ACC112 (cell line): ENCODE data around the gene C20orf144.
"Not testable (repeated sequence)": the region's sequence is repeated elsewhere in the genome, so short reads cannot be mapped to it uniquely, and the experiment has no call there.

Source experiments
- H2AFZ ChIP-seq: fragments of 200-600 bp; sonication (generic); one replicate; pipeline ENCODE4 v1.6.0; 2017; ENCODE audit warnings: antibody characterized with exemption, low read length; ENCODE audit not compliant: unreplicated experiment
- H3K27ac ChIP-seq: fragments of 200-600 bp; sonication (generic); 2 replicates; pipeline ENCODE4 v1.5.1; 2014; ENCODE audit warnings: low read depth, mild to moderate bottlenecking, antibody characterized with exemption, low read length, moderate library complexity
- H3K27me3 ChIP-seq: fragments of 200-600 bp; sonication (generic); 2 replicates; pipeline ENCODE4 v1.6.1; 2014; ENCODE audit warnings: mild to moderate bottlenecking, antibody characterized with exemption, low read length, moderate library complexity, mixed read lengths; ENCODE audit not compliant: insufficient read depth
- H3K36me3 ChIP-seq: fragments of 200-600 bp; sonication (generic); 2 replicates; pipeline ENCODE4 v1.6.1; 2016; ENCODE audit warnings: mild to moderate bottlenecking, antibody characterized with exemption, low read length, moderate library complexity, mixed read lengths; ENCODE audit not compliant: insufficient read depth
- H3K4me1 ChIP-seq: fragments of 200-600 bp; sonication (generic); one replicate; pipeline ENCODE4 v1.6.1; 2016; ENCODE audit warnings: low read length, mixed read lengths; ENCODE audit not compliant: insufficient read depth, unreplicated experiment, control insufficient read depth
- H3K4me3 ChIP-seq: fragments of 200-600 bp; sonication (generic); 2 replicates; pipeline ENCODE4 v1.5.1; 2014; ENCODE audit warnings: mild to moderate bottlenecking, low read depth, low read length
- H3K79me2 ChIP-seq: fragments of 200-600 bp; sonication (generic); one replicate; pipeline ENCODE4 v1.6.0; 2016; ENCODE audit warnings: low read length; ENCODE audit not compliant: control insufficient read depth, unreplicated experiment, insufficient read depth

Gene C20orf144

GRCh38 chr20:33700696-33701441 is 38.7 kb downstream of the C20orf144 start:
- H3K27me3 ChIP-seq, H3K79me2 ChIP-seq, H2AFZ ChIP-seq: not testable (repeated sequence)

GRCh38 chr20:33701629-33702450 is 39.7 kb downstream of the C20orf144 start:
- H3K27ac ChIP-seq: no peak overlapping the region
- H3K4me3 ChIP-seq: no peak overlapping the region

More at GRCh38 chr20:33700696-33701441, 38.7 kb downstream of the C20orf144 start:
- not testable (repeated sequence) for H3K27ac ChIP-seq, H3K36me3 ChIP-seq, H3K4me3 ChIP-seq, H3K4me1 ChIP-seq

DNA sequence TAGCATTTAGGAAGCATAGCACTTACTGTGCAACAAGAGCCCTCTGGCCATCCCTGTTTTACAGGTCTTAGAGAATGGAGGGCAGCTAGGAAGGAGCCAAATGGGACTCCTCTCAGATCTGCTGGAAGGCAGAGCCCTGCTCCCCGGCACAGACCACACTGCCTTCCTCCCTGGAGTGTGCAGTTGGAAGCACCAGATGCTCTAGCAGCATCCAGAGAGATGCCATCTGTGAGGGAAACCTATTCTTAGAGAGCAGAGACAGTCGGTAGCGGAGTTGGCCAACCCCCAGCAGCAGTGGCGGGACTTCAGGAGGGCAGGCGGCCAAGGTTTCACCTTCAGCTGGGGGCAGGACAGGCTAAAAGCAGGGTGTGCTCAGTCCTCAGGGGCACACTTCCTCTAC is 40.7 kb downstream of the C20orf144 start:
- no peaks in the 10 kb centered on the region for H3K79me2 ChIP-seq
- no peak overlapping the region for H3K4me3 ChIP-seq
- H3K27me3 ChIP-seq: no peaks in the 10 kb centered on the region
- H2AFZ ChIP-seq: no peak overlapping the region
- no peak overlapping the region for H3K27ac ChIP-seq
- no peaks in the 10 kb centered on the region for H3K4me1 ChIP-seq
- H3K36me3 ChIP-seq: no peaks in the 10 kb centered on the region

More at GRCh38 chr20:33701629-33702450, 39.7 kb downstream of the C20orf144 start:
- H3K27me3 ChIP-seq: no peaks in the 10 kb centered on the region
- H3K36me3 ChIP-seq: no peaks in the 10 kb centered on the region
- H3K4me1 ChIP-seq: peaks cover 4% of the 10 kb centered on the region
- H3K79me2 ChIP-seq: no peaks in the 10 kb centered on the region
- no peak overlapping the region for H2AFZ ChIP-seq

- no peak overlapping the region for H3K27ac ChIP-seq
- no peak overlapping the region for H3K4me3 ChIP-seq
- H3K79me2 ChIP-seq: no peaks in the 10 kb centered on the region
- no peaks in the 10 kb centered on the region for H3K4me1 ChIP-seq
- H3K27me3 ChIP-seq: no peaks in the 10 kb centered on the region
- no peak overlapping the region for H2AFZ ChIP-seq
- no peaks in the 10 kb centered on the region for H3K36me3 ChIP-seq
Measured at GRCh38 chr20:33703498-33704137, 41.5 kb downstream of the C20orf144 start.

DNA sequence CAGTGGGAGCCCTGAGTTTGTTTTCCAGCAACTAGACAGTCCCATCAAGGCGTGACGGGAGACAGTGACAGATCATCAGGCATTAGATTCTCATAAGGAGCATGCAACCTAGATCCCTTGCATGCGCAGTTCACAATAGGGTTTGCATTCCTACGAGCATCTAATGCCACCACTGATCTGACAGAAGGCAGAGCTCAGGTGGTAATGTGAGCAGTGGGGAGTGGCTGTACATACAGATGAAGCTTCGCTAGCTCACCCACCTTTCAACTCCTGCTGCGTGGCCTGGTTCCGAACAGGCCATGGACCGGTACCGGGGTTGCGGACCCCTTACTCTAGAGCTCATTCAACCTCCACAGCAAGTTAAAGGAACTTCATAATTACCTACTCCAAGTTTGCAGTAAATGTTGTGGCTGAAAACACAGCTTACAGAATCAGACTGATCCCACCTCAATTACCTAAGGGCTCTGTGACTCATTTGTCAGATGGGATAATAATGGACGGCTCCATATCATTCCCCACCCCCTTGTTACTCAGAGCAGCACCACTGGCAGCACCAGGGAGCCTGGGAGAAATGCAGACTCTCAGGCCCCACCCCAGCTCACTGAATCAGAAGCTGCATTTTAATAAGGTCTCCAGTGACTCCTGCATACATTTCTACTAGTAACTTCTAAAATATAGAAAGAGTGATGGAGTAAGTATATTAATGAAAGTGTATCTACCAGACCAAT is 42.2 kb downstream of the C20orf144 start:
- Histone ChIP-seq H3K27ac (no peak overlapping the region), H2AFZ (no peak overlapping the region), H3K27me3 (no peaks in the 10 kb centered on the region), H3K79me2 (no peaks in the 10 kb centered on the region), H3K36me3 (no peaks in the 10 kb centered on the region), H3K4me1 (peaks cover 3% of the 10 kb centered on the region), H3K4me3 (no peak overlapping the region)

GRCh38 chr20:33707668-33708067 is 45.5 kb downstream of the C20orf144 start:
- no peak overlapping the region for H3K4me3 ChIP-seq
- peaks cover 14% of the 10 kb centered on the region for H3K4me1 ChIP-seq
- H3K36me3 ChIP-seq: no peaks in the 10 kb centered on the region
- no peak overlapping the region for H2AFZ ChIP-seq
- no peaks in the 10 kb centered on the region for H3K79me2 ChIP-seq
- no peak overlapping the region for H3K27ac ChIP-seq
- H3K27me3 ChIP-seq: no peaks in the 10 kb centered on the region

GRCh38 chr20:33709398-33709797 is 47.3 kb downstream of the C20orf144 start:
- H3K4me3 ChIP-seq: no peak overlapping the region
- H3K36me3 ChIP-seq: no peaks in the 10 kb centered on the region
- H2AFZ ChIP-seq: no peak overlapping the region
- no peaks in the 10 kb centered on the region for H3K79me2 ChIP-seq
- H3K27me3 ChIP-seq: no peaks in the 10 kb centered on the region
- H3K27ac ChIP-seq: peak overlapping the region; percentile 61
- H3K4me1 ChIP-seq: peaks cover 14% of the 10 kb centered on the region

DNA sequence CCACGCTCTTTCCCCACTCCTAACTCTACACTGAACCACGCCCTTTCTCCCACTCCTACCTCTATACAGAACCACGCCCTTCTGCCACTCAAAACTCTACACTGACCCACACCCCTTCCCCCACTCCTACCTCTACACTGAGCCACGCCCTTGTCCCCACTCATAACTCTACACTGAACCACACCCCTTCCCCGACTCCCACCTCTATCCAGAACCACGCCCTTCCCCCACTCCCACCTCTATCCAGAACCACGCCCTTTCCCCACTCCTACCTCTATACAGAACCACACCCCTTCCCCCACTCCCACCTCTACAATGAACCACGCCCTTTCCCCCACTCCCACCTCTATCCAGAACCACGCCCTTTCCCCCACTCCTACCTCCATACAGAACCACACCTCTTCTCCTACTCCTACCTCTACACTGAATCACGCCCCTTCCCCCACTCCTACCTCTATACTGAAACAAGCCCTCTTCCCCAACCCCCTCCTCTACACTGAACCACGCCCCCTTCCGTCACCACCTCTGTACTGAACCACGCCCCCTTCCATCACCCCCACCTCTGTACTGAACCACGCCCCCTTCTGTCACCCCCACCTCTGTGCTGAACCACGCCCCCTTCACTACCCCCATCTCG is 47.9 kb downstream of the C20orf144 start:
- Histone ChIP-seq H3K27me3 (no peaks in the 10 kb centered on the region), H3K27ac (peak overlapping the region; percentile 61; the same call in 1 of the 2 replicates), H2AFZ (no peak overlapping the region), H3K4me3 (no peak overlapping the region), H3K79me2 (no peaks in the 10 kb centered on the region), H3K36me3 (no peaks in the 10 kb centered on the region), H3K4me1 (peaks cover 14% of the 10 kb centered on the region)

DNA sequence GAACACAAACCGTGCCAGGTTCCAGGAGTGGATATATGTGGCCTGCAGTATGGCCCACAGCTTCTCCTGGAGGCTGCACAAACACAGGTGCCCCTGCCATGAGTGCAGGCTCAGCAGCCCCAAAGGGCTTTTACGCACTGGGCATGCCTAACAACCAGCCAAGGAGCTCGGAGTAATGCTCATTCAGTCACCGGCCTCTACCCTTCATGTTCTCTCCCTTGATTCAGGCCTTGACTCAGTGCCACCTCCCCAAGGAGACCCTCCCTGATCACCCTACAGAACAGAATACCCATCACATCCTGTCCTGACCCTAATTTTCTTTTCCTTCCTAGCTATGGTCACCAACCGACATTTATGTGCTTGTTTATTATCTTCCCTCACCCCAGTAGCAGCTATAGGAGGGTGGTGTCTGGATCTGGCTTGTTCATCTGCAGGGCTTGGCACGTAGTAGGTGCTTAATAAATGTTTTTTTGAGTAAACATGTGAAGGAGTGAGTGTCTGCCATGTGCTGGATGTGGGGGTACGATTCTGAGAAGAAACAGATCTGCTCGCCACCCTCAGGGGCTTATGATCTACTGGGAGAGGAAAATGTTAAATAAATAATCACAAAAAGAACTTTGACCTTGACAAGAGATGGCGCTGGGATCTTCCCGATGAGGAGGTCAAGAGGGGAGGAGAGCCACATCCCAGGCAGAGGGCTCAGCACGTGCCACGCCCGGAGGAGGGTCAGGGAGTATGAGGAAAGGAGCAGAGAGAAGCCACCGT is 48.7 kb downstream of the C20orf144 start:
- Histone ChIP-seq H3K4me3 (no peak overlapping the region), H3K27ac (no peak overlapping the region), H3K36me3 (no peaks in the 10 kb centered on the region), H3K4me1 (peaks cover 14% of the 10 kb centered on the region), H3K27me3 (no peaks in the 10 kb centered on the region), H2AFZ (no peak overlapping the region), H3K79me2 (no peaks in the 10 kb centered on the region)
